HEK293 (cell line): ENCODE results near the gene OPCML.

Experiments
- CTCF ChIA-PET: fragments of 350-600 bp; formaldehyde crosslinking; extraction: SDS; loops from one replicate; lab custom pipeline; 2021; ENCODE audit warnings: antibody characterized with exemption; lab: Yijun Ruan, JAX
- POLR2A ChIA-PET: fragments of 300-600 bp; formaldehyde crosslinking; extraction: SDS; loops from one replicate; lab custom pipeline; 2020; ENCODE audit warnings: antibody characterized with exemption, inconsistent platforms; lab: Yijun Ruan, JAX
- H3K27ac ChIP-seq: fragments of 200-500 bp; sonication (Bioruptor generic); 2 replicates; pipeline ENCODE4 v1.5.1; 2014; ENCODE audit warnings: low read depth, low read length, control low read depth, inconsistent platforms; ENCODE audit errors: extremely low read depth
- H3K36me3 ChIP-seq, 2 experiments: fragments of 200-500 bp in 1 of 2; sonication (Bioruptor generic) in 1 of 2; 1 replicate in 1 of 2; 2 replicates in 1 of 2; pipeline ENCODE4 v1.5.1; 2014 to 2017; ENCODE audit warnings: inconsistent platforms in 2 of 2, low read length in 2 of 2; ENCODE audit not compliant: control insufficient read depth in 2 of 2, insufficient read depth in 1 of 2
- H3K4me1 ChIP-seq: fragments of 200-500 bp; sonication (Bioruptor generic); 2 replicates; pipeline ENCODE4 v1.5.1; 2014; ENCODE audit warnings: mild to moderate bottlenecking, low read length, inconsistent platforms; ENCODE audit not compliant: control insufficient read depth, insufficient read depth
- H3K4me3 ChIP-seq: 2 replicates; pipeline ENCODE4 v1.5.1; 2011; ENCODE audit warnings: low read depth, mild to moderate bottlenecking, control low read depth, low read length, moderate library complexity
- H3K9me3 ChIP-seq: fragments of 200-500 bp; sonication (Bioruptor generic); 2 replicates; pipeline ENCODE4 v1.5.1; 2014; ENCODE audit warnings: low read depth, low read length, inconsistent platforms; ENCODE audit not compliant: control insufficient read depth, insufficient read depth
- GLIS2 ChIP-seq: fragments of 450-650 bp; formaldehyde crosslinking; IDR thresholded peaks from 2 replicates; pipeline ENCODE4 v1.5.1; 2016; ENCODE audit warnings: missing biosample characterization, missing genetic modification characterization
- KLF10 ChIP-seq: fragments of 450-650 bp; IDR thresholded peaks from 2 replicates; pipeline ENCODE4 v1.5.1; 2018; ENCODE audit warnings: missing biosample characterization, mild to moderate bottlenecking, missing genetic modification characterization
- KLF8 ChIP-seq: fragments of 450-650 bp; formaldehyde crosslinking; IDR thresholded peaks from 2 replicates; pipeline ENCODE4 v1.5.1; 2016; ENCODE audit warnings: missing biosample characterization, missing genetic modification characterization
- MEIS1 ChIP-seq: sonication (generic); formaldehyde crosslinking; IDR thresholded peaks from 2 replicates; pipeline ENCODE4 v1.8.1; 2022; ENCODE audit warnings: missing genetic modification reagents, mild to moderate bottlenecking, borderline replicate concordance
- PRDM10 ChIP-seq: fragments of 450-650 bp; formaldehyde crosslinking; IDR thresholded peaks from 2 replicates; pipeline ENCODE4 v1.5.1; 2016; ENCODE audit warnings: missing biosample characterization, missing genetic modification characterization
- PRDM4 ChIP-seq: fragments of 450-650 bp; formaldehyde crosslinking; IDR thresholded peaks from 2 replicates; pipeline ENCODE4 v1.5.1; 2017; ENCODE audit warnings: missing biosample characterization, missing genetic modification characterization
- ZBTB11 ChIP-seq: fragments of 450-650 bp; formaldehyde crosslinking; conservative IDR thresholded peaks from 2 replicates; pipeline ENCODE4 v1.5.1; 2016; ENCODE audit warnings: low read depth, missing biosample characterization, missing genetic modification characterization
- ZBTB21 ChIP-seq: fragments of 450-650 bp; formaldehyde crosslinking; IDR thresholded peaks from 2 replicates; pipeline ENCODE4 v1.5.1; 2017; ENCODE audit warnings: missing biosample characterization, missing genetic modification characterization
- ZEB2 ChIP-seq: fragments of 450-650 bp; formaldehyde crosslinking; IDR thresholded peaks from 2 replicates; pipeline ENCODE4 v1.5.1; 2016; ENCODE audit warnings: missing biosample characterization, missing genetic modification characterization
- ZFHX2 ChIP-seq: fragments of 450-650 bp; formaldehyde crosslinking; conservative IDR thresholded peaks from 2 replicates; pipeline ENCODE4 v1.5.1; 2016; ENCODE audit warnings: missing biosample characterization, missing genetic modification characterization
- ZFP41 ChIP-seq: fragments of 450-650 bp; formaldehyde crosslinking; IDR thresholded peaks from 2 replicates; pipeline ENCODE4 v1.5.1; 2016; ENCODE audit warnings: missing biosample characterization, missing genetic modification characterization, borderline replicate concordance
- ZNF121 ChIP-seq: fragments of 450-650 bp; formaldehyde crosslinking; IDR thresholded peaks from 2 replicates; pipeline ENCODE4 v1.5.1; 2016; ENCODE audit warnings: missing biosample characterization, missing genetic modification characterization
- ZNF148 ChIP-seq: fragments of 450-650 bp; formaldehyde crosslinking; IDR thresholded peaks from 2 replicates; pipeline ENCODE4 v1.5.0; 2017; ENCODE audit warnings: missing biosample characterization, missing genetic modification characterization, borderline replicate concordance
- ZNF223 ChIP-seq: fragments of 450-650 bp; formaldehyde crosslinking; IDR thresholded peaks from 2 replicates; pipeline ENCODE4 v1.5.1; 2016; ENCODE audit warnings: missing biosample characterization, missing genetic modification characterization
- ZNF311 ChIP-seq: fragments of 450-650 bp; formaldehyde crosslinking; IDR thresholded peaks from 2 replicates; pipeline ENCODE4 v1.5.1; 2017; ENCODE audit warnings: missing biosample characterization, missing genetic modification characterization, borderline replicate concordance
- ZNF433 ChIP-seq: fragments of 450-650 bp; formaldehyde crosslinking; IDR thresholded peaks from 2 replicates; pipeline ENCODE4 v1.5.1; 2016; ENCODE audit warnings: missing biosample characterization, missing genetic modification characterization, low read depth
- ZNF514 ChIP-seq: fragments of 450-650 bp; formaldehyde crosslinking; IDR thresholded peaks from 2 replicates; pipeline ENCODE4 v1.5.1; 2016; ENCODE audit warnings: missing biosample characterization, missing genetic modification characterization
- ZNF530 ChIP-seq: fragments of 450-650 bp; formaldehyde crosslinking; IDR thresholded peaks from 2 replicates; pipeline ENCODE4 v1.5.1; 2016; ENCODE audit warnings: low read depth, missing biosample characterization, missing genetic modification characterization
- ZNF580 ChIP-seq: fragments of 450-650 bp; formaldehyde crosslinking; IDR thresholded peaks from 2 replicates; pipeline ENCODE4 v1.5.1; 2016; ENCODE audit warnings: missing biosample characterization, missing genetic modification characterization

The OPCML gene

GRCh38 chr11:133240908-133241655 is 291.2 kb downstream of the OPCML start:
- ChIA-PET CTCF (interaction anchor here (1.5 kb wide), 1 partner anchor 10 kb away, joined by 5 read pairs; no protein-coding TSS in a partner anchor), POLR2A (no interaction called here)
- TF ChIP-seq ZFHX2 (no peak), ZBTB11 (tag by site-specific recombination) (no peak), ZFP41 (no peak), GLIS2 (tag by site-specific recombination) (no peak), ZNF121 (no peak), ZNF223 (tag by site-specific recombination) (no peak), ZNF148 (tag by site-specific recombination) (no peak), ZNF580 (no peak), KLF8 (tag by site-specific recombination) (no peak), ZNF433 (tag by site-specific recombination) (no peak), ZNF311 (tag by site-specific recombination) (no peak), PRDM10 (tag by site-specific recombination) (no peak), KLF10 (tag by site-specific recombination) (no peak), ZBTB21 (no peak)
- no peaks in the 10 kb centered on the region for H3K4me1 ChIP-seq
- H3K36me3 ChIP-seq = no peaks in the 10 kb centered on the region
- H3K9me3 ChIP-seq = no peaks in the 10 kb centered on the region
- H3K27ac ChIP-seq = no peak overlapping the region
- no peak overlapping the region for H3K4me3 ChIP-seq

- no peaks in the 10 kb centered on the region for H3K9me3 ChIP-seq
- ChIA-PET CTCF (interaction anchor here (0.6 to 0.8 kb wide), 2 partner anchors 8 to 19 kb away, joined by 3 to 4 read pairs; no protein-coding TSS in a partner anchor), POLR2A (interaction anchor here (0.6 kb wide), 1 partner anchor 8 kb away, joined by 3 read pairs; no protein-coding TSS in a partner anchor)
- no peak overlapping the region for H3K27ac ChIP-seq
- no peaks in the 10 kb centered on the region for H3K36me3 ChIP-seq
- H3K4me1 ChIP-seq = no peaks in the 10 kb centered on the region
- H3K4me3 ChIP-seq = no peak overlapping the region
- no peak for TF ChIP-seq PRDM4 (tag by site-specific recombination)
- TF ChIP-seq ZEB2 (tag by site-specific recombination) = no peak
- no peak for TF ChIP-seq ZNF530 (tag by site-specific recombination)
- no peak for TF ChIP-seq ZNF514 (tag by site-specific recombination)
- TF ChIP-seq MEIS1 = no peak
These were observed 292.7 kb downstream of the OPCML start for GRCh38 chr11:133239575-133239974.
